Measurements from ENCODE around the gene RIN2.

- TF ChIP-seq CTCF (IDR thresholded peaks at IDR 0.05; ENCODE audit: low read depth, low read length) (no peak), MAX (IDR thresholded peaks at IDR 0.05; ENCODE audit: low read depth, low read length) (no peak), POLR2A (IDR thresholded peaks at IDR 0.05; ENCODE audit: extremely low read depth, insufficient read length) (no peak), MYC (IDR thresholded peaks at IDR 0.05; ENCODE audit: low read depth, low read length) (no peak)
Measured at GRCh38 chr20:19777315-19777714, 19.3 kb downstream of the RIN2 start.
